ENCODE measurements around the gene ADAMTS14. TPM values are rescaled to one million over a fixed set of nuclear protein-coding genes. Genes with fewer than 3 reads are reported as not detected.

Gene ADAMTS14
- total RNA-seq, 1 experiment from 2014 or later = not detected

DNA sequence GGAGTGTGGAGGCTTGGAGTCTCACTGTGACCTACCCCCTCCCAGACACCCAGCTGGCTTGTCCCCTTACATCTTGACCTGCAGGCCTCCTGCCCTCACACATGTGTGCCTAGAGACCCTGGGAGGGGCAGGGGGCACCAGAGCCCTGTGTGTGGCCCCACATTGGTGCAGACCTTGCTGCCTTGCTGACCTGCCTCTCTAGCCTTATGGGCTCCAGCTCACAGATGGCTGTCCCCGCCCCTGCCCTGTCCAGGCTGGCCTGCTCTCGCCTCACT, 9.4 kb downstream of the ADAMTS14 start:
- H3K27me3 Mint-ChIP-seq (ENCODE audit: insufficient read depth, unreplicated experiment) = no peaks in the 10 kb centered on the region
- no peak overlapping the region for H3K27ac Mint-ChIP-seq (ENCODE audit: unreplicated experiment)
- no peaks in the 10 kb centered on the region for H3K36me3 ChIP-seq (ENCODE audit: control insufficient read depth, insufficient read depth, low read length)
- no peaks in the 10 kb centered on the region for H3K9me3 Mint-ChIP-seq (ENCODE audit: unreplicated experiment)
- no peaks in the 10 kb centered on the region for H3K9me3 ChIP-seq
- no peak overlapping the region for H3K4me3 ChIP-seq (ENCODE audit: low read depth, low read length)
- H3K4me3 Mint-ChIP-seq (ENCODE audit: unreplicated experiment) = no peak overlapping the region
- BruUV-seq (replicated peaks) = no TSS peak
- H3K36me3 Mint-ChIP-seq (ENCODE audit: insufficient read depth, unreplicated experiment) = no peaks in the 10 kb centered on the region
- intact Hi-C loops (cut with micrococcal nuclease; ENCODE audit: unreplicated experiment) = no loop called here
- H3K27me3 ChIP-seq (replicated peaks; ENCODE audit: control insufficient read depth, insufficient read depth, low read length) = no peaks in the 10 kb centered on the region
- H3K4me1 Mint-ChIP-seq (ENCODE audit: low read depth, unreplicated experiment) = no peaks in the 10 kb centered on the region
- no peak for DNase-seq
- POLR2A ChIA-PET = no interaction called here
- H3K4me1 ChIP-seq = peaks cover 9% of the 10 kb centered on the region
- TF ChIP-seq, protein P1, sequence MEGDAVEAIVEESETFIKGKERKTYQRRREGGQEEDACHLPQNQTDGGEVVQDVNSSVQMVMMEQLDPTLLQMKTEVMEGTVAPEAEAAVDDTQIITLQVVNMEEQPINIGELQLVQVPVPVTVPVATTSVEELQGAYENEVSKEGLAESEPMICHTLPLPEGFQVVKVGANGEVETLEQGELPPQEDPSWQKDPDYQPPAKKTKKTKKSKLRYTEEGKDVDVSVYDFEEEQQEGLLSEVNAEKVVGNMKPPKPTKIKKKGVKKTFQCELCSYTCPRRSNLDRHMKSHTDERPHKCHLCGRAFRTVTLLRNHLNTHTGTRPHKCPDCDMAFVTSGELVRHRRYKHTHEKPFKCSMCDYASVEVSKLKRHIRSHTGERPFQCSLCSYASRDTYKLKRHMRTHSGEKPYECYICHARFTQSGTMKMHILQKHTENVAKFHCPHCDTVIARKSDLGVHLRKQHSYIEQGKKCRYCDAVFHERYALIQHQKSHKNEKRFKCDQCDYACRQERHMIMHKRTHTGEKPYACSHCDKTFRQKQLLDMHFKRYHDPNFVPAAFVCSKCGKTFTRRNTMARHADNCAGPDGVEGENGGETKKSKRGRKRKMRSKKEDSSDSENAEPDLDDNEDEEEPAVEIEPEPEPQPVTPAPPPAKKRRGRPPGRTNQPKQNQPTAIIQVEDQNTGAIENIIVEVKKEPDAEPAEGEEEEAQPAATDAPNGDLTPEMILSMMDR (IDR thresholded peaks at IDR 0.05; ENCODE audit: insufficient read depth in 1 of 2, low read depth in 1 of 2, low read length in 1 of 2, severe bottlenecking in 1 of 2, unreplicated experiment in 1 of 2) = no peak
- CTCF ChIA-PET = no interaction called here

DNA sequence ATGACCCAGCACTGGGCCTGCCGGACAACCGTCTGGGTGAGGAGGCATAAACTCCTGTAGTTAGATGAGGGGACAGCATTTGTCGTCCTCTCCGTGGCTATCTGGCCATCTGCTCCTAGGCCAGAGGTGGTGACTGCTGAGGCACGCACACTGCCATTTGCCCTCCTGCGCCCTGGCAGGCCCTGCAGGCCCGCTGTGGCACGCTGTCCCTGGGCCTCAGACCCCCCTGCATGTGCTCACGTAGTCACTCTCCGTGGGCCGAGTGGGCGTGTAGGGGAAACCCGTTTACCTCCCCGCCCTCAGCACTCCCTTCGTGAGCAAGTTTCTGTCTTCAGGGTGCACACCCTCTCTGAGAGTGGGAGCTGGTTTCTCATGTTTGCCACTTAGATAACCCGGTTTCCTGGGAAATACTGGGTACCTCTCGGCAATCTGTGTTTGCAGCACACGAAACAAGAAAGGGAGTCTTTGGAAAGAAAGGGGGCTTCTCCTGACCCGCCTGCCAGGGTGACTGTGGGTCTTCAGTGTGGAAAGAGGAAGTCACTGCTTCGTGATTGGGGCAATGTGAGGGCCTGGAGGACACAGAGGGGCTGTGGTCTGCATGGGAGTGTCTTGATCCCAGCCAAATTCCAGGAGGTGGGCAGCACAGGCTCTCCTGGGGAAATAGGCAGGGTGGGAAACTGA, 10.8 kb downstream of the ADAMTS14 start:
- Mint-ChIP-seq H3K9me3 (ENCODE audit: unreplicated experiment) (no peaks in the 10 kb centered on the region), H3K4me3 (ENCODE audit: unreplicated experiment) (no peak overlapping the region), H3K27me3 (ENCODE audit: insufficient read depth, unreplicated experiment) (no peaks in the 10 kb centered on the region), H3K4me1 (ENCODE audit: low read depth, unreplicated experiment) (no peaks in the 10 kb centered on the region), H3K36me3 (ENCODE audit: insufficient read depth, unreplicated experiment) (no peaks in the 10 kb centered on the region), H3K27ac (ENCODE audit: unreplicated experiment) (no peak overlapping the region)
- Histone ChIP-seq H3K36me3 (ENCODE audit: control insufficient read depth, insufficient read depth, low read length) (no peaks in the 10 kb centered on the region), H3K27me3 (replicated peaks; ENCODE audit: control insufficient read depth, insufficient read depth, low read length) (no peaks in the 10 kb centered on the region), H3K9me3 (no peaks in the 10 kb centered on the region), H3K4me1 (no peaks in the 10 kb centered on the region; the same call in 1 of the 2 replicates), H3K4me3 (ENCODE audit: low read depth, low read length) (no peak overlapping the region)
- CTCF ChIA-PET = no interaction called here
- POLR2A ChIA-PET = no interaction called here
- no TSS peak for BruUV-seq (replicated peaks)
- intact Hi-C loops (cut with micrococcal nuclease; ENCODE audit: unreplicated experiment) = no loop called here
- TF ChIP-seq, protein P1 (IDR thresholded peaks at IDR 0.05; ENCODE audit: insufficient read depth in 1 of 2, low read depth in 1 of 2, low read length in 1 of 2, severe bottlenecking in 1 of 2, unreplicated experiment in 1 of 2) = no peak
- DNase-seq = no peak

- CTCF ChIA-PET = no interaction called here
- H3K4me3 Mint-ChIP-seq (ENCODE audit: unreplicated experiment) = no peak overlapping the region
- no peak for DNase-seq
- no peaks in the 10 kb centered on the region for H3K27me3 Mint-ChIP-seq (ENCODE audit: insufficient read depth, unreplicated experiment)
- H3K4me3 ChIP-seq (ENCODE audit: low read depth, low read length) = no peak overlapping the region
- no peaks in the 10 kb centered on the region for H3K27me3 ChIP-seq (replicated peaks; ENCODE audit: control insufficient read depth, insufficient read depth, low read length)
- no peaks in the 10 kb centered on the region for H3K36me3 ChIP-seq (ENCODE audit: control insufficient read depth, insufficient read depth, low read length)
- BruUV-seq (replicated peaks) = no TSS peak
- no peaks in the 10 kb centered on the region for H3K36me3 Mint-ChIP-seq (ENCODE audit: insufficient read depth, unreplicated experiment)
- H3K4me1 Mint-ChIP-seq (ENCODE audit: low read depth, unreplicated experiment) = no peaks in the 10 kb centered on the region
- no peaks in the 10 kb centered on the region for H3K4me1 ChIP-seq
- POLR2A ChIA-PET = no interaction called here
- no peaks in the 10 kb centered on the region for H3K9me3 Mint-ChIP-seq (ENCODE audit: unreplicated experiment)
- TF ChIP-seq, protein P1 (IDR thresholded peaks at IDR 0.05; ENCODE audit: insufficient read depth in 1 of 2, low read depth in 1 of 2, low read length in 1 of 2, severe bottlenecking in 1 of 2, unreplicated experiment in 1 of 2) = no peak
- intact Hi-C loops (cut with micrococcal nuclease; ENCODE audit: unreplicated experiment) = no loop called here
- H3K27ac Mint-ChIP-seq (ENCODE audit: unreplicated experiment) = no peak overlapping the region
- no peaks in the 10 kb centered on the region for H3K9me3 ChIP-seq
Observed at GRCh38 chr10:70683601-70683934, 11.3 kb downstream of the ADAMTS14 start.

Measured in Caco-2 (cell line).